ENCODE measurements around the gene PTPRM. TPM values are rescaled to one million over a fixed set of nuclear protein-coding genes. Genes with fewer than 3 reads are reported as not detected.

Gene PTPRM
- total RNA-seq, 1 donor from 2014 or later = 257 TPM

DNA sequence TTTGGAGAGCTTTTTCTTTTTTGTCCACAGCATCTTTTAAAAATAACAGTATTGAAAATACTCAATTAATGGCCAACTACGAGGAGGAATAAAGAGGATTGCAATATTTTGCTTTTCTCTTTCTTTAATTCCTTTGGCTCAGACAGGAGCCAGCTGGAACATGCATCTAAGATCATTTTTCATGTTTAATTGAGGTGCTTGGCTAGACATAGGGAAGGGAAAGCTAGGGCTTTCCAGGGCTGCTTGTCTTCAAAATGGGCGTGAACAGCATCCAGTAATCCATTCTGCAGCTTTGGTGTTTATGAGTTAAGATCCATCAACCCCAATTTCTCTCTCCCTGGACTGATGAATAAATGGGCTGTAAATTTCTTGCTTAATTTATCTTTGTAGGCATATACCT, 323.0 kb downstream of the PTPRM start:
- Histone ChIP-seq H3K4me3 (no peak overlapping the region), H3K9me3 (no peaks in the 10 kb centered on the region), H3K27me3 (no peaks in the 10 kb centered on the region), H3K36me3 (no peaks in the 10 kb centered on the region), H3K4me1 (peaks cover 0 to 3% of the 10 kb centered on the region in 2 donors), H3K27ac (no peak overlapping the region)
- intact Hi-C loops (cut with DNase I) = no loop called here
- TF ChIP-seq, protein P1, sequence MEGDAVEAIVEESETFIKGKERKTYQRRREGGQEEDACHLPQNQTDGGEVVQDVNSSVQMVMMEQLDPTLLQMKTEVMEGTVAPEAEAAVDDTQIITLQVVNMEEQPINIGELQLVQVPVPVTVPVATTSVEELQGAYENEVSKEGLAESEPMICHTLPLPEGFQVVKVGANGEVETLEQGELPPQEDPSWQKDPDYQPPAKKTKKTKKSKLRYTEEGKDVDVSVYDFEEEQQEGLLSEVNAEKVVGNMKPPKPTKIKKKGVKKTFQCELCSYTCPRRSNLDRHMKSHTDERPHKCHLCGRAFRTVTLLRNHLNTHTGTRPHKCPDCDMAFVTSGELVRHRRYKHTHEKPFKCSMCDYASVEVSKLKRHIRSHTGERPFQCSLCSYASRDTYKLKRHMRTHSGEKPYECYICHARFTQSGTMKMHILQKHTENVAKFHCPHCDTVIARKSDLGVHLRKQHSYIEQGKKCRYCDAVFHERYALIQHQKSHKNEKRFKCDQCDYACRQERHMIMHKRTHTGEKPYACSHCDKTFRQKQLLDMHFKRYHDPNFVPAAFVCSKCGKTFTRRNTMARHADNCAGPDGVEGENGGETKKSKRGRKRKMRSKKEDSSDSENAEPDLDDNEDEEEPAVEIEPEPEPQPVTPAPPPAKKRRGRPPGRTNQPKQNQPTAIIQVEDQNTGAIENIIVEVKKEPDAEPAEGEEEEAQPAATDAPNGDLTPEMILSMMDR (IDR thresholded peaks at IDR 0.05) = no peak
- DNase-seq (ENCODE audit: low spot score in 2 of 2) = no peak

DNA sequence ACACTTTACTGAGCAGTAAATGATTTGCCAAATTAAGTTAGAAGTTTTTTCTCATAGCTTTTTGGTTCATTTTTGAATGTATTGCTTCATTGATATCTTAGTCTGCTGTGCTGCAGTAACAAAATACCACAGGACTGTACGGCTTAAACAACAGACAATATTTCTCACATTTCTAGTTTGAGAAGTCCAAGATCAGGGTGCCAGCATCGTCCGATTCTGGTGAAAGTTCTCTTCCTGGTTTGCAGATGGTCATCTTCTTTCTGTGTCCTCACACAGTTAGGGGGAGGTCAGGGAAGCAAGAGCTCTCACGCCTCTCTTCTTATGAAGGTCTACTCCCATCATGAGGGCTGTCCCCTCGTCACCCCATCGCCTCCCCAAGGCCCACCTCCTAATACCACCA, 325.4 kb downstream of the PTPRM start:
- TF ChIP-seq, protein P1 (IDR thresholded peaks at IDR 0.05) = no peak
- Histone ChIP-seq H3K27ac (no peak overlapping the region), H3K9me3 (no peaks in the 10 kb centered on the region), H3K36me3 (no peaks in the 10 kb centered on the region), H3K27me3 (no peaks in the 10 kb centered on the region), H3K4me1 (peaks cover 0 to 5% of the 10 kb centered on the region in 2 donors), H3K4me3 (no peak overlapping the region)
- DNase-seq (ENCODE audit: low spot score in 2 of 2) = no peak
- intact Hi-C loops (cut with DNase I) = no loop called here

DNA sequence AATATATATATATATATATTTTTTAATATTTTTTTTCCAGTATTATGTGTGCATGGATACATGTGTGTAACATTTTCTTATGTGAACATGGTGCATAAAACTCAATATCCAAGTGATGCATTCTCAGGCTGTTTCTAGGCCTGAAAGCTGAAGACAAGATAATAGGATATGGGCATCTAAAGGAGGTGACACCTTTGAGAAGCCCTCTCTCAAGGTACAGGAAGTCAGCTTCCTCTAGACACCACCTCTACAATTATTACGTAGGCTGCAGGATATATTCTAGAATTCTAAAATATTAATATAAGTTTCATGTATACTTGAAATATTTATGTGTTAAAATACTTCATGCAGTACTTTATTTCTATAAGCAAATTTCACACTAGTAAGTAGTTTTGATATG, 327.5 kb downstream of the PTPRM start:
- no peak for DNase-seq (ENCODE audit: low spot score in 2 of 2)
- intact Hi-C loops (cut with DNase I) = no loop called here
- H3K27me3 ChIP-seq = no peaks in the 10 kb centered on the region
- H3K9me3 ChIP-seq = no peaks in the 10 kb centered on the region
- no peaks in the 10 kb centered on the region for H3K36me3 ChIP-seq
- H3K4me3 ChIP-seq = no peak overlapping the region
- TF ChIP-seq, protein P1 (IDR thresholded peaks at IDR 0.05) = no peak
- H3K27ac ChIP-seq = no peak overlapping the region
- peaks cover 0 to 5% of the 10 kb centered on the region in 2 donors for H3K4me1 ChIP-seq

DNA sequence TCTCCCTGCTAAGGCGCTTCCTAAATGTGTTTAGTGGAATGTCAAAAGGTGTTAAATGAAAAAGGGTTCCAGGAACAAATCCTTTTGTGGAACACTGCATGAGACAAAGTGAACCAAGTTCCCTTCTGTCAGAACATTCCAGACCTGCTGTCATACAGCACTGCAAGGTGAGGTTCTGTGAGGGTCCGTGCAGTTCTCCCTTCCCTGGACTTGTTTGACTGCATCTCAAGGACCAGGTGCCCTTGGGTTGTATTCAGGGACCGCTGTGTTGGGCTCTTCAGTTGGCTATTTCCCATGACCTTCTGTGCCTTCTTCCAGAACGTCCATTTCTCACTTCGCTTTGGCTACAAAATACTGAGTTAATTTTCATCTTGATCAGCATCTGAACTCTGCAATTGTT, 328.2 kb downstream of the PTPRM start:
- intact Hi-C loops (cut with DNase I) = no loop called here
- Histone ChIP-seq H3K4me1 (peaks cover 0 to 2% of the 10 kb centered on the region in 2 donors), H3K27me3 (no peaks in the 10 kb centered on the region), H3K27ac (no peak overlapping the region), H3K4me3 (no peak overlapping the region), H3K9me3 (no peaks in the 10 kb centered on the region), H3K36me3 (no peaks in the 10 kb centered on the region)
- TF ChIP-seq, protein P1 (IDR thresholded peaks at IDR 0.05) = no peak
- no peak for DNase-seq (ENCODE audit: low spot score in 2 of 2)

DNA sequence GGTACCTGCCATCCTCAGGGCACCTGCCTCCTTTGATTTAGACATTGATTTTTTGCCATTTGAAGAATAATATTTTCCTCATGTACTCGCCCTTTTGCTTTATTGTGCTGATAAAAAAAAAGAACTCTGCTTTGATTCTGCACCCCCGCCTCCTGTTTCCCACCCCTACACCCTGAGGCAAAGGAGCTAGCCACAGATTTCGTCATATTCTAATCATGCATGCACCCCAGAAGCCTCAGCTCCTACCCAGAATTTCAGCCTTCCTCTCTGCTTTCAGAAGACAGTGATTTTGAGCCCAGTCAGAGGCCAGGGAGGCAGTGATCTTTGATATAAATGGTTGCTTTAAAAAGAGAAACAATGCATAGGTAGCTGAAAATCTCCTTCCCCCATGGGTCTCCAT, 329.0 kb downstream of the PTPRM start:
- intact Hi-C loops (cut with DNase I) = no loop called here
- H3K27ac ChIP-seq = no peak overlapping the region

More for the DNA sequence above, 329.0 kb downstream of the PTPRM start:
- Histone ChIP-seq H3K4me1 (peaks cover 0 to 4% of the 10 kb centered on the region in 2 donors), H3K27me3 (no peaks in the 10 kb centered on the region), H3K4me3 (no peak overlapping the region), H3K36me3 (no peaks in the 10 kb centered on the region), H3K9me3 (no peaks in the 10 kb centered on the region)
- DNase-seq (ENCODE audit: low spot score in 2 of 2) = no peak
- TF ChIP-seq, protein P1 (IDR thresholded peaks at IDR 0.05) = no peak

All from ascending aorta (tissue), 2 donors.